Endothelial cell (in vitro differentiated cells): ENCODE results near the gene ATP6V0E2. TPM values are rescaled to one million over a fixed set of nuclear protein-coding genes. Genes with fewer than 3 reads are reported as not detected.
"Not testable (repeated sequence)": the region's sequence is repeated elsewhere in the genome, so short reads cannot be mapped to it uniquely, and the experiment has no call there.

Source experiments
- DNase-seq: peaks from one replicate; pipeline ENCODE4 v3.0.0; 2021; ENCODE audit warnings: low spot score
- H3K27ac Mint-ChIP-seq: one replicate; pipeline ENCODE4 v1.8.0; 2021; ENCODE audit warnings: mixed read lengths, inconsistent platforms; ENCODE audit not compliant: unreplicated experiment
- H3K27me3 Mint-ChIP-seq: one replicate; pipeline ENCODE4 v1.8.0; 2021; ENCODE audit warnings: mild to moderate bottlenecking, moderate library complexity, mixed read lengths, inconsistent platforms; ENCODE audit not compliant: unreplicated experiment
- H3K36me3 Mint-ChIP-seq: one replicate; pipeline ENCODE4 v1.8.0; 2021; ENCODE audit warnings: mild to moderate bottlenecking, low read depth, mixed read lengths, inconsistent platforms; ENCODE audit not compliant: unreplicated experiment
- H3K4me1 Mint-ChIP-seq: one replicate; pipeline ENCODE4 v1.8.0; 2021; ENCODE audit warnings: mild to moderate bottlenecking, mixed read lengths, inconsistent platforms; ENCODE audit not compliant: unreplicated experiment
- H3K4me3 Mint-ChIP-seq: one replicate; pipeline ENCODE4 v1.8.0; 2021; ENCODE audit warnings: mild to moderate bottlenecking, mixed read lengths, inconsistent platforms; ENCODE audit not compliant: unreplicated experiment
- H3K9me3 Mint-ChIP-seq: one replicate; pipeline ENCODE4 v1.8.0; 2021; ENCODE audit warnings: mixed read lengths, inconsistent platforms; ENCODE audit not compliant: unreplicated experiment
- total RNA-seq: library from RNA; stranded (reverse); fragmentation: NEBNext Ultra II Directional; extraction: Animal tissue kit (Norgen Biotek cat#: 25700); gene quantifications from one replicate; pipeline ENCODE4 v1.2.1, GENCODE V29; 2021; ENCODE audit not compliant: unreplicated experiment

The ATP6V0E2 gene
- total RNA-seq, 1 donor from 2014 or later, result 18.5 TPM

DNA sequence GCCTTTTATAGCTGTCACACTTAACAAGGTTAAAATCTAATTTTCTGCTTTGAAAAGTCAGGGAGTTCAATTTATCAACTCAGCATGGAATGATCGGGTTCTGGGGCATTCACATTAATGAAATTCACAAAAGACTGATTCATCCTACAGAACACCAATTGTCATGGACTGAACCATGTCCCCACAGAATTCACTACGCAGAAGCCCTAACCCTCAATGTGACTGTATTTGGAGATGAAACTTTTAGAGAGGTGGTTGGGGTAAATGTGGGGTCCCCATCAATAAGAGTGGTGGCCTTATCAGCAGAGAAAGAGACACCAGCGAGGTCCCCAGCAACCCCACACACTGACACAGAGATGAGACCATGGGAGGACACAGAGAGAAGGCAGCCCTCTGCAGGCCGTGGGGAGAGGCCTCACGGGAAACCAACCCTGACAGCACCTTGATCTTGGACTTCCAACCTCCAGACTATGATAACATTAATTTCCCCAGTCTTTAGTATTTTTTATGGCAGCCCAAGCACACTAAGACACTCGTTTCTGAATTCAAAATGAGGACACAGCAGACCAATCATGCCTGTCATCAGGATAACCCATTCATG, 34.1 kb downstream of the ATP6V0E2 start:
- not testable (repeated sequence) for DNase-seq, H3K4me3 Mint-ChIP-seq, H3K27ac Mint-ChIP-seq, H3K27me3 Mint-ChIP-seq, H3K4me1 Mint-ChIP-seq, H3K36me3 Mint-ChIP-seq, H3K9me3 Mint-ChIP-seq

DNA sequence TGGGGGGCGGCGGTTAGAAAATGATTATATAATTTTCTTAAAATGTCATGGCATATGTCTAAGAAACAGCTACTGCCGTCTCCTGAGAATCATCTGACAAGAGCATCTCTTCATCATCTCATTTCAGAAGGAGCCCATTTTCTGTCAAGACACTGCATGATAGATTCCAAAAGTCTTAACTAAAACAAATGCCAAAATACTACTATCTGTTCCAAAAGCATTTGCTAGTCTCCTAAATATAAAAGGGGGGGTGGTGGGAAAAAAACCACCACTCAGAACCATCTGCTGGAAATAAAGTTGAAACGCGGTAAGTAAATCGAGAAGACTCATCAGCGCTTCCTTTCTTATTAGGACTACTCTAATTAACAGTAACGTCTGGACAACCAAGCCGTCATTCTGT, 36.5 kb downstream of the ATP6V0E2 start:
- not testable (repeated sequence) for DNase-seq, H3K4me1 Mint-ChIP-seq, H3K36me3 Mint-ChIP-seq, H3K4me3 Mint-ChIP-seq, H3K9me3 Mint-ChIP-seq, H3K27me3 Mint-ChIP-seq, H3K27ac Mint-ChIP-seq

DNA sequence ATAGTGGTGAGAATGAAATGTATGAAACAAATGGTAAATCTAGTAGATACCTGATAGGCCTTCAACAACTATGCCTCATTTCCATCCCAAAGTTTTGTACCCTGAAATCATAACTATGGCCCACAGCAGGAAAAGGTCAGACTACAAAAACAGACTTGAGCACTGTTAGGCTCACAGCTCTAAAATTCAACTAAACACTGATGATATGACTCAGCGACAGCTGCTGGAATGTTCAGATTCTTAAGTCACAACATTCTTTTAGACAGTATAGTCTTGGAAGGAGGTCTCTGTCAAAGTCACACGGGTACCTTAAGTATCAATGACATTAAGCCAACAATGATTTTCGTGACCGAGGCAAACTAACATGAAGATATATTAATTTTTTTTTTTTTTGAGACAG, 38.4 kb downstream of the ATP6V0E2 start:
- not testable (repeated sequence) for H3K27ac Mint-ChIP-seq, H3K27me3 Mint-ChIP-seq, DNase-seq, H3K36me3 Mint-ChIP-seq, H3K4me1 Mint-ChIP-seq, H3K4me3 Mint-ChIP-seq, H3K9me3 Mint-ChIP-seq

DNA sequence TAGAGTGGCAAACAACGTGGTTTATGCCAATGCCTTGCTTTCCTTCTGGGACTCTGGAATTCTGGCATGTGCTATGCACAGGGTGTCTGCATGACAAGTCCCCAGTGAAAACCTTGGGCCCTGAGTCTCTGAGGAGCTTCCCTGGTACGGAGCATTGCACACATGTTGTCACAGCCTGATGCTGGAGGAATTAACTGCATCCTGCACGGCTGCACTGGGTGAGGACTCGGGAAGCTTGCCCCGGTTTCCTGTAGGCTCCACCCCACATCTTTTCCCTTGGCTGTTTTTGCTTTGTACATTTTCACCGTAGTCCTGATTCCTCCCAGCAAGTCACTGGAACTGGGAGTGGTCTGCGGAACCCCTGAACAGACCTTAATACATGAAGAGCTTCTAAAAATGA, 52.6 kb downstream of the ATP6V0E2 start:
- H3K36me3 Mint-ChIP-seq, H3K4me3 Mint-ChIP-seq, H3K4me1 Mint-ChIP-seq, H3K27me3 Mint-ChIP-seq, H3K27ac Mint-ChIP-seq, H3K9me3 Mint-ChIP-seq, DNase-seq: not testable (repeated sequence)

Other genes starting within 250 kb of the ATP6V0E2 start
- 64.2 TPM for gene ZNF467, start 100.4 kb upstream of the ATP6V0E2 start, total RNA-seq
- 22.6 TPM for gene ZNF862, start 35.6 kb upstream of the ATP6V0E2 start, total RNA-seq